ENCODE results near the gene CAMK2D.

Gene CAMK2D

DNA sequence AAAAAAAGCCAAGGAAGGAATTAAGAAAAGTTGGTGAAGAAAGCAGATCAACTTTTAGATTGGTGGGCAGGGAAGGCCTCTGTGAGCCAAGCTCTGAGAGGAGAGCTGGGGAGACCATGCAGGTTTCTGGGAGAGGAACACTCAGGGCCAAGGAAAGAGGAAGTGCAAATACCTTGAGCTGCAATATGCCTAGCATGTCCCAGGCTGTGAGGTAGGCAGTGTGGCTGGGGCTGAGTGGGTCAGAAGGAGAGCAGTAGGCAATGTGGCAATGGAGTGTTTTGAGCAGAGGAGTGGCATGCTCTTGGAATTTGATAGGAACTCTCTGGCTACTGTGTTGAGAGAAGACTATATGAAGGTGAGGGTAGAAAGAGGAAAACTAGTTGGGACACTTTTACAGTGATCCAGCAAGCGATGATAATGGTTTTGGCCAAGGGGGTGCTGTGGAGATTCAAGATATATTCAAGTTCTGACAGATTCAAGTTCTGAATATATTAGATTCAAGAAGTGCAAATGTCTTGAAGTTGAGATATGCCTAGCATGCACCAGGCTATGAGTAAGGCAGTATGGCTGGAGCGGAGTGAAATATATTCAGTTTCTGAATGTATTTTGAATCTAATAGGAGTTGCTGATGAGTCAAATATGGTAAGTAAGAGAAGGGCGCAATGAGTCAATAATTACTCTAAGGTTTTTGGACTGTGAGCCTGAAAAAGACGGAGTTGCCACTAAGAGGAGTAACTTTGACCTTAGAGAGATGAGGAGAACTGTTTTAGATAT lies 172.5 kb downstream of the CAMK2D start:
- no peak overlapping the region for H3K4me3 ChIP-seq (ENCODE audit: low read length)
- TF ChIP-seq, protein P1, sequence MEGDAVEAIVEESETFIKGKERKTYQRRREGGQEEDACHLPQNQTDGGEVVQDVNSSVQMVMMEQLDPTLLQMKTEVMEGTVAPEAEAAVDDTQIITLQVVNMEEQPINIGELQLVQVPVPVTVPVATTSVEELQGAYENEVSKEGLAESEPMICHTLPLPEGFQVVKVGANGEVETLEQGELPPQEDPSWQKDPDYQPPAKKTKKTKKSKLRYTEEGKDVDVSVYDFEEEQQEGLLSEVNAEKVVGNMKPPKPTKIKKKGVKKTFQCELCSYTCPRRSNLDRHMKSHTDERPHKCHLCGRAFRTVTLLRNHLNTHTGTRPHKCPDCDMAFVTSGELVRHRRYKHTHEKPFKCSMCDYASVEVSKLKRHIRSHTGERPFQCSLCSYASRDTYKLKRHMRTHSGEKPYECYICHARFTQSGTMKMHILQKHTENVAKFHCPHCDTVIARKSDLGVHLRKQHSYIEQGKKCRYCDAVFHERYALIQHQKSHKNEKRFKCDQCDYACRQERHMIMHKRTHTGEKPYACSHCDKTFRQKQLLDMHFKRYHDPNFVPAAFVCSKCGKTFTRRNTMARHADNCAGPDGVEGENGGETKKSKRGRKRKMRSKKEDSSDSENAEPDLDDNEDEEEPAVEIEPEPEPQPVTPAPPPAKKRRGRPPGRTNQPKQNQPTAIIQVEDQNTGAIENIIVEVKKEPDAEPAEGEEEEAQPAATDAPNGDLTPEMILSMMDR (conservative IDR thresholded peaks at IDR 0.05; ENCODE audit: low read length): no peak
- DNase-seq (ENCODE audit: low read depth): no peak

DNA sequence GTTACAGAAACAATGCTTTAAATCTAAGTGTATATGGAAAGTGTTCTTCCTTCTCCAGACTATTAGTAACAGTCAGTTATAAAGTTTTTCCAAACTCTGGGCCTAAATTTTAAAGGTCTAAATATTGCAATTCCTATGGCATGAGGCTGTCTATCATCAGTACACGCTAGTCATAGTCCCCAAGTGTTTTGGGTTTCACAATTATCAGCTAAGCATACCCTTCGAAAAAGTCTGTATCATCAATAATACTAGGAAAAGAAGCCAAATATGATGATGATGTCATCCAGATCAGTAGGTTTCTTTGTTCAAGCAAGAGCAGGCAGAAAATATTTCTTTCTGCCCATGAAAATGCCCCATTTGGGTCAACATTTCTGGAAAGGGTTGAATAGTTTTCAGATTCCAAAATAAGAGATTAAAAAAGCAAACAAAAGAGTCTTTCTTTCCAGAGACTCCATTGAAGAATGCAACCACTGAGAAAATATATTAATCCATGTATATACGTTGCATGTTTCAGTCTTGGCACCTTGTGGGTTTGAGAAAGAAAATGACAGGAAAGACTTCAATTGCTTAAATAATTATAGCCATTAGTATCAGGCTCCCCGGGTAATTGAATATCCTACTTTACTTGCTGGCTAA lies 173.8 kb downstream of the CAMK2D start:
- DNase-seq (ENCODE audit: low read depth): no peak
- TF ChIP-seq, protein P1 (conservative IDR thresholded peaks at IDR 0.05; ENCODE audit: low read length): no peak
- H3K4me3 ChIP-seq (ENCODE audit: low read length): no peak overlapping the region

DNA sequence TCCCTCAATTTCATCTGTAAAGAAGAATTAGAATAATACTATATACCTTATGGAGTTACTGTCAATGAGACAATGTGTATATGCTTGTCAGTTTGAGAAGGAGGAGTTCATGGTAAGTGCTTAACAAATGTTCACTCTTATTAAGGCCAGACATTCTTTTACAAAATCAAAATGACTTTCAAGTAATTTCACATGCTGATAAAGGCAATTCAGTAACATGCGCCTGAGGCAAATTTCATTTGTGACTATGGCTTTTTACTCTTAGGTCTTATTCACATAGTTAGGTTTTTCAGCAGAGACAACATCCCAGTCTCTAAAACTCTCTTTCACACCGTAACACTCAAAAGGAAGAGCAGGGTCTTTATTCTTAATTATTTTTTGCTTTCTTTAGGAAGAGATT lies 174.4 kb downstream of the CAMK2D start:
- TF ChIP-seq, protein P1 (conservative IDR thresholded peaks at IDR 0.05; ENCODE audit: low read length): no peak
- H3K4me3 ChIP-seq (ENCODE audit: low read length): no peak overlapping the region
- no peak for DNase-seq (ENCODE audit: low read depth)

DNA sequence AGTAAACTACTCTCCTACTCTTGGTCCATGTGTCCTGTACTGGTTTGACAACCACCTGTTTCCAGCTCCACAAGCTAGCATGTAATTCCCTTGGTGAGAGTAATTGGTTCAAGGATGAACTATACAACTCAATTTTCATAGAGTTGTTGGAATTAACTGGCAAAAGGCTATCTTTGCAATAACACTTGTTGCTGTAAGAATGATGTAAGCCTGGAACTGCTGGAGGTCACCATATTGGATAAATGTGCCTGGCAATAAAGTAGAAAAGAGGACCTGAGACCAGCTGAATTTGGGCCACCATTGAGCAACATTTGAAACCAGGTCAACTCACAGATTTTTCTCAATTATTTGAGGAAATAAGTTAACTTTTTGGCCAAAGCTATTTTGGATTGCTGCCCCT lies 175.5 kb downstream of the CAMK2D start:
- TF ChIP-seq, protein P1 (conservative IDR thresholded peaks at IDR 0.05; ENCODE audit: low read length): no peak
- H3K4me3 ChIP-seq (ENCODE audit: low read length): no peak overlapping the region
- peak; percentile 38 for DNase-seq (ENCODE audit: low read depth)

DNA sequence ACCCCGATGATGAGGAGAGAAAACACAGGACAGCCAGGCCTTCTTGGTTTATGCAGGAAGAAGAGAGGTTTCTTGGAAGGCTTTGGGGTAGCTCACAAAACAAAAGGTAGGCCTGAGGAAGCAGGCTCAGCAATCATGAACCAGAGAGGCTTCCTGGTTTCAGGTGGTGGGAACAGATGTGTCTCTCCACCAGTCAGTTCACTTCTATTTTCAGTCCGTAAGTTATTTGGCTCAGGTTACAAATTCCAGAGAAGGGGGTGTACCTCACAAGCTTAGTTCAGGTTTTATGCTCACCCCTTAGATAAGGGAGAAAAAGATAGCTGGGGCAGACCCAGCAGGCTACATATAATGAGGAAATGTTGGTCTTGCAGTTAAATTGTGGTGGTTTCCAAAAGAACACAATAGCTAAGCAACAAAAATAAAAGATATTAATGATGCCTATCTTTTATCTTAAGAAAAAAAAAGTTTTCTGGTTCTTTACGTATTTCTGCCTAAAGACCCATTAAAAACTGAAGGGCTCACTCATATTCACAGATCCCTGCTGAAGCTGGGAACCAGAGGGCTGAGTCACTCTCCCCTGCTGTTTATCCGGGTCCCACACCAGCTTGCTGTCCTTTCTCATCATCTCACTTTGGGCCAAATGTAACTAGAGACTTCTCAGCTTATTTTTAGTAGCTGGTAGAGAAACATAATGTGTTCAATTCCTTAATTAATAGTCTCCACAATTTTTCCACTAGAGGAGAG lies 177.0 kb downstream of the CAMK2D start:
- TF ChIP-seq, protein P1 (conservative IDR thresholded peaks at IDR 0.05; ENCODE audit: low read length): no peak
- no peak overlapping the region for H3K4me3 ChIP-seq (ENCODE audit: low read length)
- peak; percentile 45 for DNase-seq (ENCODE audit: low read depth)

DNA sequence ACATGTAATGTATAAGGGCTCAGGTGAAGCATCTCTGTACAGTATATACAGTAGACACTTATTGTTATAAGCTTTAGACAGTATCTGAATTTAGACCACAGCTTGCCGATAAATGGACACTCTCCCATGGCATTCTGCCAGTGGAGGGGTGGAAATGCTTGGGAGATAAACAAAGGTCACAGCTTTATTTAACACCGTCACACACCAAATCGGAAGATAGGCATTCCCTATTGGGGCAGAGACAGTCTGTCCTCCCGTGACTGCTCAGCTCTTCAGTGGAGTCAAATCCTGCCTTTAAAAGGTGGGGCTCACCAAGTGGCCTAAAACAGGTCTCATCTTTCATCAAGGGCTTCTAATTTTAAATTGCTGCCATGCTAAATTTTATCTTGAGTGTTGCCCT lies 178.8 kb downstream of the CAMK2D start:
- no peak for DNase-seq (ENCODE audit: low read depth)
- TF ChIP-seq, protein P1 (conservative IDR thresholded peaks at IDR 0.05; ENCODE audit: low read length): no peak
- H3K4me3 ChIP-seq (ENCODE audit: low read length): no peak overlapping the region
